ENCODE data around the gene GPSM1.
"Not testable (repeated sequence)": the region's sequence is repeated elsewhere in the genome, so short reads cannot be mapped to it uniquely, and the experiment has no call there.

Gene GPSM1

GRCh38 chr9:136319244-136319643 lies 8.1 kb upstream of the GPSM1 start:
- not testable (repeated sequence) for DNase-seq

DNA sequence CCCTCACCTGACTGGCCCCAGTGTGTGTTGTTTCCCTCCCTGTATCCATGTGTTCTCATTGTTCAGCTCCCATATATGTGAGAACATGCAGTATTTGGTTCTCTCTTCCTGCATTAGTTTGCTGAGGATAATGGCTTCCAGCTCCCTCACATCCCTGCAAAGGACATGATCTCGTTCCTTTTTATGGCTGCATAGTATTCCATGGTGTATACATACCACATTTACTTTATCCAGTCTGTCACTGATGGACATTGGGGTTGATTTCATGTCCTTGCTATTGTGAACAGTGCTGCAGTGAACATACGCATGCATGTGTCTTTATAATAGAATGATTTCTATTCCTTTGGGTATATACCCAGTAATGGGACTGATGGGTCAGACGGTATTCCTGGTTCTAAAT lies 7.4 kb upstream of the GPSM1 start:
- not testable (repeated sequence) for DNase-seq

DNA sequence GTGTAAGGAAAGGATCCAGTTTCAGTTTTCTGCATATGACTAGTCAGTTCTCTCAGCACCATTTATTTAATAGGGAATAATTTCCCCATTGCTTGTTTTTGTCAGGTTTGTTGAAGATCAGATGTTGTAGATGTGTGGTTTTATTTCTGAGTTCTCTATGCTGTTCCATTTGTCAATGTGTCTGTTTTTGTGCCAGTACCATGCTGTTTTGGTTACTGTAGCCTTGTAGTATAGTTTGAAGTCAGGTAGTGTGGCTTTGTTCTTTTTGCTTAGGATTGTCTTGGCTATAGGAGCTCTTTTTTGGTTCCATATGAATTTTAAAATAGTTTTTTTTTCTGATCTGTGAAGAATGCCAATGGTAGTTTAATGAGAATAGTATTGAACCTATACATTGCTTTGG lies 6.4 kb upstream of the GPSM1 start:
- DNase-seq = not testable (repeated sequence)

GRCh38 chr9:136321561-136321960 lies 5.8 kb upstream of the GPSM1 start:
- no peak for DNase-seq

- no peak for DNase-seq
Measured at GRCh38 chr9:136322756-136323330, 4.5 kb upstream of the GPSM1 start.

GRCh38 chr9:136323371-136323789 lies 4.0 kb upstream of the GPSM1 start:
- DNase-seq = peak; percentile 9

GRCh38 chr9:136324501-136325300 lies 2.6 kb upstream of the GPSM1 start:
- peak; percentile 54 for DNase-seq

DNA sequence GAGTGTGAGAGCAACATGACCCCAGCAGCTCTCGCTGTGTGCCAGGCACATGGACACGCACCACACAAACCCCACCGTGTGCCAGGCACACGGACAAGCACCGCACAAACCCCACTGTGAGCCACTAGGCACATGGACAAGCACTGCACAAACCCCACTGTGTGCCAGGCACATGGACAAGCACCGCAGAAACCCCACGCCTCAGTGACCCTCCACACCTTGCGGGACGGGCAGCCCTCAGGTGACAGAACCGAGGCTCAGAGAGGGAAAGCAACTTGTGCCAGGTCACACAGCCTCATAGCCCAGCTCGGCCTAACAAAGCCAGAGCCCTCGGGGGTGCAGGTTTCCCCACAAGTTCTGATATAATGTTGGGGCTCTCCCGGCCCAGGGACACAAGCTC lies 2.0 kb upstream of the GPSM1 start:
- DNase-seq = no peak

- peak; percentile 87 for DNase-seq
Measured at GRCh38 chr9:136326061-136326760, 1.1 kb upstream of the GPSM1 start.

GRCh38 chr9:136326761-136327303 lies 507 bp upstream of the GPSM1 start:
- peak; percentile 67 for DNase-seq

DNA sequence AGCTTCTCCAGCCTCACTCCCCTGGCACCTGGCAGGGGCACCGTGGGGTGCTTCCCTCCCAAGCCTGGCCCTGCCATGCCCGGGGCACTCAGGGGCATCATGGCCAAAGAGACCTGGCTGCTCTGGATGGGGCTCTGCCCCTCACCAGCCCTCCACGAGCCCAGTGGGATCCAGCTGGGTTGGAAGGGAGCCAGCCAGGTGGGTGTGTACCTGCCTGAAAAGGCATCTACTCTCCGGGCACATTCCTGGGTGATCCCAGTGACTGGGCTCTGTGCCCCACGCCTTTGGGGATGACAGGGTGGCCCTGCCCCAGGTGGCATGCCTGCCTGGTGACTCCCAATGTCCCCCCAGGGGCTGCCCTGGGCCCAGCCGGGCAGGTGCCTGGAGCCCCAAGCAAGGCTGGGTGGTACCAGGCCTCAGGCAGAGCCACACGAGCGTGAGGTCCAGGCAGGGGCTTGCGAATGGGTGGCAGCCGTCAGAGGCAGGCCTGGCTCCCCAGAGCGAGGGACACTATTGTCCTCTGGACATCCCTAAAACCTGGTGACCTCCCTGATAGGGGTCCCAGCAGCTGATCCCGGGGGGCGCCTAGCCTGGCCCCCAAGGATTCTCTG lies 777 bp downstream of the GPSM1 start:
- DNase-seq = peak; percentile 68

- DNase-seq = peak; percentile 89
Measured at GRCh38 chr9:136328622-136329041, 1.3 kb downstream of the GPSM1 start.

DNA sequence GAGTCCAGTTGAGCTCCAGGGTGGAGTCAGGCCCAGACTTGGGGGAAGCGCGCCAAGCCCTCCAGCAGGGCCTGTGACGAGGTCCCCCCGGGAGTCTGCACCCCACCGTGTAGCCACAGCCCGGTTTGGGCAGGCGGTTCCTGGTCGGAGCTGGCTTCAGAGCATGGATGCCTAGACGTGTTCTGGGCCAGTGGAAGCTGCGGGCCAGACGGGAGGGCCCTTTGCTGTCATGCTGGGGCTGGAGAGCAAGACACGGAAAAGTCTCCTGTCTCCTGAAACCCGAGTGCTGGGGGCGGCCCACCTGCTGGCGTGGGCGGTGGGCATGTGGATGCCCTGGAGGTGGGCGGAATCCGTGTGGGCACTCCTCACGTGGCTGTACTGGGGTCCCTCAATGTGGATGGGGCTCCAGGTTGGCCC lies 1.9 kb downstream of the GPSM1 start:
- DNase-seq = no peak

DNA sequence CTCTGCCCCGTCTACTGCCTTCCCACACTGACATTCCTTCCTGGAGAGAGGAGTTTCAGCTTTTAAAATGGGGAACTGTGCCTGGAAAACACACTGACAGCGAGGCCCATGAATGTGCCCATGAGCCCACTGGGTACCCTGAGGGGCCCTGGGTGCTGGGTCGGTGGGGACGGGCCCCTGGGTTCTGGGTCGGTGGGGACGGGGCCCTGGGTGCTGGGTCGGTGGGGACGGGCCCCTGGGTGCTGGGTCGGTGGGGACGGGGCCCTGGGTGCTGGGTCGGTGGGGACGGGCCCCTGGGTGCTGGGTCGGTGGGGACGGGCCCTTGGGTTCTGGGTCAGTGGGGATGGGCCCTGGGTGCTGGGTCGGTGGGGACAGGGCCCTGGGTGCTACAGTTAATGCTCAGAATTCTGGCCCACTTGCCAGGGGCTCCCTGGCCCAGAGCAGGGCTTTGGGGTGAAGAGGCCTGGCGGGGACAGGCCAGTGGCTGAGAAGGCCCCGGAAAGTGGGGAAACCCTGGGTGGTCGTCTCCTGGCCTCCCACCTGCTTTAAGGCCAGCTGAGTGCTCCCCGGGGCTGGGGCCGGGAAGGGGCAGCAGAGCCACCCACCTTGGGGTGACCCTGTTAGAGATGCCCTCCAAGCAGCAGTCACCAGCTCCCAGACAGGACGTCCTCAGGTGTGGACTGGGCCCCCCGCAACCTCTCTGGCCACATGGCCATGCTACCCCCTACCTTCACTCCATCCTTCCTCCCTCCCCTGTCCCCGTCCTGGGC lies 2.5 kb downstream of the GPSM1 start:
- no peak for DNase-seq

DNA sequence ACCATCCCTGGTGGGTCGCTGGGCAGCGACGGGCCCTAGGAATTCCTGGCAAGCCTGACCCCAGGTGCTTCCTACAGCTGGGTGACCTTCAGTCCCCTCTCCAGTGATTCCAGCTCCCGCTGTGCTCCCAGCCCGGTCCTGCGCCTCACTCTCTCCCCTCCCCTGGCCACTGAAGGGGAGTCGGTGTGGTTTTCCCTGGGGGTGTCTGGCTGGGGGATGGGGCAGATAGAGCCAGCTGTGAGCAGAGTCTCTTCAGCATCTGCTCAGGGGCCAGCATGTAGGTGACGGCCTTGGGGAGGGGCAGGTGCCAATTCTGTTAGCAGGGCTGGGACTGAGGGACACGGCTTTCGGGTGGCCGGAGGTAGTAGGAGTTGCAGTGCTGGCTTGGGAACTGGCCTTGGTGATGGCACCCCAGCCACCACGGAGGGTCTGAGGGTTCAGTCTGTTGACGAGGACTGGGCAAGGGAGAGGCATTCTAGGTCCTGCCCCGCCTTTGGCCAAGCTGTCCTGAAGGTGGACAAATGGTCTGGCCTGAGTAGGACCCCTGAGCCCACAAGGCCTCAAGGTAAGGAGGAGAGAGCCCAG lies 3.2 kb downstream of the GPSM1 start:
- DNase-seq = no peak

DNA sequence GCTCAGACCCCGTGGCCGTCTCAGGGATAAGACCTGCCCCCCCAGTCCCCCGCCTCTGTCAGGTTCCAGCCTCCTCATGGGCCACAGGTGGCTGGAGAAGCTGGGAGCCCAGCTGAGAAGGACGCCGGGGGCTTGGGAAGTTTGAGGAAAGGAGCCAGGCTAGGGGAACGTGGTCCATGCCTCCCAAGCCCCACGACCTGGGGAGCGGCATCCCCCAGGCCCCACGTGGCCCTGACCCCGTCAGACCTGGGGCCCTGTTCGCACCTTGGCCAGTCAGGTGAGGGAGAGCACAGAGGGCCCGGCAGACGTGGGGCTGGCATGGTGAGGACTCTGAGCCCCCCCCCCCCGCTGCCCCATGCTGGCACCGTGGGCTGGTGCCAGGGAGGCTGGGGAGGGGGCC lies 3.7 kb downstream of the GPSM1 start:
- no peak for DNase-seq

DNA sequence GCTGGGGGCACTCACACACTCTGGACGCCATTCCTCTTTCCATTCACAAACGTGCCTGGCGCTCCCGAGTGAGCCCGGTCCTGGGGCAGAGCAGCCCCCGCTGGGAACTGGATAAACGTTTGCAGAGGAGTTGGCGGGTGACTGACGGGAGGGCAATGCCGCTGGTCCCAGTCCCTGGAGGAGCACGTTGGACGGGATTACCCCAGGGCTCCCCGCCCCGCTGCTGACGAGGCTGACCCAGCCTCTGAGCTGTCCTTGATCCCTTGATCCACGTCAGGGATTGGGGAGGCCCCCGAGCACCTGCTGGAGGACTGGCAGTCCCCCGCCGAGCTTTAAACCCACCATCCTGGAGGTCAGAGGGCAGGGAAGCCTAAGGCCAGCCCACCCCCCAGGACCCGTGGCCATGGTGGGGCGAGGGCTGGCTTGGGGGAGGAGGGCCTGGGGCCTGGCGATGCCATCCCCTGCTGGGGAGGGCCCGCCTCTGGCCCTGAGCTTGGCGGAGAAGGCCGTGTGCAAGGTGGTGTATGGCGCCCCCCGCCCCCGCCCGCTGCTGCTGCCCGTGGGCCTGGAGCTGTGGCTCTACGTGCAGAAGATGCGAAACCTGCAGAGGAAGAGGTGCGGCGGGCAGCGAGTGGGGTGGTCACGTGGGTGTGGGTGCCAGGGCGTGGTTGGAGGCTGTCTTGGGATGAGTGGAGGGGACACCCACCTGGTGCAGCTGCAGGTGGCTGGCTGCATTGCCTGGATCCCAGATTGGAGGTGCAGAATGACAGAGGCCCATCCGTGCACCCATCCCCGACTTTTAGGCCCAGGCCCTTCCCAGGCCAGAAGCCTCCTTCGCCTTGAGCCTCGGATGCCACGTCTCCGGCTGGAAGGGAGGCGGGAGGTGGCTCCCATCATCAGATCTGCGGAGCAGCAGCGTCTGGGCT lies 4.5 kb downstream of the GPSM1 start:
- DNase-seq = peak; percentile 20

- peak; percentile 12 for DNase-seq
Measured at GRCh38 chr9:136332482-136332983, 5.2 kb downstream of the GPSM1 start.

DNA sequence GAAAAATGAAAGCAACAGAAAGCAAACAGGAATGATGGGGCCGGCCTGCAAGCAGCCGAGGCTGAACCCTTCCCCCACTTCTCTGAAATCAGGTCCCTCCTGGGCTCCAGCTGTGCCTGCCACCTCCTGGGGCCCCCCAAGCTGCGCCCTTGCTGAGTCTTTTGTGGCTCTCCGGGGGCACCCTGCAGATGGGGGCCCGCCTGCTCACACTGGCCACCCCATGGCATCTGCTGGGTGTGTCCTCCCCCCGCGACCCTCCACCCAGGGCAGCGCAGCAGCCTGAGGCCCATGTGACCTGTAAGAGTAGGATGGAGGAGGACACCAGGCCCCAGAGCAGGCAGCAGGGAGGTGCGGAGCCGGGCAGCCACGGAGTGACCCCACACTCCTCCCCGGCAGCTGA lies 5.7 kb downstream of the GPSM1 start:
- DNase-seq = no peak

DNA sequence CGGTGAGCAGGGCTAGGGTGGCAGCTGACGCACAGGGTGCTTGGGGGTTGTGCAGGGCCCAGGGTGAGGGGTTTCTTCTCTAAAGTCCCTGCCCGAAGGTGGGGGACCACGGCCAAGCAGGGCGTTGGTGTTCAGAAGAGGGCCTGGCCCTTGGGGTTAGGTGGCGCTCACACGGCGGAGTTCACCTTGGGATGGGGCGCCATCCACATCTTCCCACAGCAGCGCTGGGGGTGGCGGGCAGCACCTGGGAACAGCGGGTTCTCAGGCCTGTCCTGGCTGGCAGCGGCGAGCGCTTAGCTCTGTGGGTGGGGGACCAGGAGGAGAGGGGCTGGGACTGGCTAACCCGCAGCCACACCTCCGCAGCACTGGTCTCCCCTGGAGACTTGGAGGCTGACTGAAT lies 6.1 kb downstream of the GPSM1 start:
- DNase-seq = no peak

DNA sequence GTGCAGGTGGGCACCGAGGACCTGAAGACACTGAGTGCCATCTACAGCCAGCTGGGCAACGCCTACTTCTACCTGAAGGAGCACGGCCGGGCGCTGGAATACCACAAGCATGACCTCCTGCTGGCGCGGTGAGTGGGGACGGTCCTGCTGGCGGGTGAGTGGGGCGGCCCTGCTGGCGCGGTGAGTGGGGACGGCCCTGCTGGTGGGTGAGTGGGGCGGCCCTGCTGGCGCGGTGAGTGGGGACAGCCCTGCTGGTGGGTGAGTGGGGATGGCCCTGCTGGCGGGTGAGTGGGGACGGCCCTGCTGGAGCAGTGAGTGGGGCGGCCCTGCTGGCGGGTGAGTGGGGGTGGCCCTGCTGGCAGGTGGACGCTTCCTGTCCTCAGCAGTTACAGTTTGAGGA lies 7.2 kb downstream of the GPSM1 start:
- no peak for DNase-seq
